Stimulated activated CD8-positive, alpha-beta memory T cell treated with anti-CD3 and anti-CD28 coated beads, Interleukin-15, amount 100 ng/mL, for 24 hours (primary cell): ENCODE data around the gene ALDH3A2.

Experiments
- DNase-seq: peaks from one replicate; pipeline ENCODE4 v3.0.0-alpha.2; 2020; ENCODE audit warnings: low read depth

ALDH3A2 gene

DNA sequence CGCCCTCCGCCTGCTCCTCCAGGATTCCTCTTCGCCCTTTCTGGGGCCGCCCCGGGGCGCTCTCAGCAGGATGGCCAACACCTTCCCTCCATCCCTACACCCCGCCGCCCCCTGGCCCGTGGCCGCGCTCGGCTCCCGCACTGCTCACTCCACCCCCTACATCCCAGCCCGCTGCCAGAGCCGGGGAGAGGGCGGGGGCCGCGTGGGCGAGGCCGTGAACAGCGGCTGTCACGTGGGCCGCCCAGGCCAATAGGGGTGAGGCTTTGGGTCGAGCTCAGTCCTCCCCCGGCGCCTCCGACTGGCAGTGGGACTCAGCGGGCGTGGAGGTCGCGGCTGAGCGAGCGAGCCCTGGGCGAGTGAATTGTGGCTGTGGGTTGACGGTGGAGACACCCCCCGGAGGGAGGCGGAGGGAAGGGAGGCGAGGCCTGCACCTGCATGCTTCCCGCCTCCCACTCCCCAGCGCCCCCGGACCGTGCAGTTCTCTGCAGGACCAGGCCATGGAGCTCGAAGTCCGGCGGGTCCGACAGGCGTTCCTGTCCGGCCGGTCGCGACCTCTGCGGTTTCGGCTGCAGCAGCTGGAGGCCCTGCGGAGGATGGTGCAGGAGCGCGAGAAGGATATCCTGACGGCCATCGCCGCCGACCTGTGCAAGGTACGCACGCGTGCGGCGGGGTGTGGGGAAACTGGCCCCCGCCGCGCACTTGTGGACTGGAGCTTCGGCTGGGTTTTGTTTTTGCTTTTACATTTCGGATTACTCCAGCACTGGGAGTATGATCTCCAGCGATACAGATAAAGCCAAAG, at the start of gene ALDH3A2:
ALDH3A2 (plus strand) TSS at position 277 of the 799 bp plus-strand sequence; CDS start at position 498, 221 bp downstream.
- peak; percentile 86 for DNase-seq

DNA sequence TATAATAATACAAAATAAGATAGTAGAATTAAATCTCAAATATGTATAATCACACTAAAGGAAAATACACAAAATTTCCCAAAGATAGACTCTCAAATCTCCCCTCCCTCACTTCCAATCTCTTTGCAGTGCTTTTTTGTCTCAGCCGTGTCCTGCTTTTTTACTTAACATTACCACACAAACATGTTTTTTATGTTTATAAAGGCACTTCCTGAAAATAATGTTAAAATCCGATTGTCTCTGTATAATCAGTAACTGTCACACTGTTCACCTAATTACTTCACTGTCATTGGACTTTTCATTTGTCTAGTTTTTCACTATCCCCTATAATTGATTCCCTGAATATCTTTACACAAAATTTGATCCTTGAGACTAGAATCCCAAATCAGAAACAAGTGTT, 38.2 kb upstream of the ALDH3A2 start:
- no peak for DNase-seq

DNA sequence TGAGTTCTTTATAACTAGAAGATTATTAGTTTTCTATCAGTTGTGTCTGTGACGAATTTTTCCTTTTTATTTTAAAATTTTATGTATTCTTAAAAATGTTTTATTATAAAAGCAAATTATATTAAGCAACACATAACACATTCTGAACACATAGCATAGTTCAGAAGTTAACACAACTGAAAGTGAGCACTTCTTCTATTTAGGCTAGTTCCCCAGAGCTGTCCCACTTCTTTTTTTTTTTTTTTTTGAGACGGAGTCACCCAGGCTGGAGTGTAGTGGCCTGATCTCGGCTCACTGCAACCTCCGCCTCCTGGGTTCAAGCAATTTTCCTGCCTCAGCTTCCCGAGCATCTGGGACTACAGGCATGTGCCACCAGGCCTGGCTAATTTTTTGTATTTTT, 37.7 kb upstream of the ALDH3A2 start:
- DNase-seq: no peak

DNA sequence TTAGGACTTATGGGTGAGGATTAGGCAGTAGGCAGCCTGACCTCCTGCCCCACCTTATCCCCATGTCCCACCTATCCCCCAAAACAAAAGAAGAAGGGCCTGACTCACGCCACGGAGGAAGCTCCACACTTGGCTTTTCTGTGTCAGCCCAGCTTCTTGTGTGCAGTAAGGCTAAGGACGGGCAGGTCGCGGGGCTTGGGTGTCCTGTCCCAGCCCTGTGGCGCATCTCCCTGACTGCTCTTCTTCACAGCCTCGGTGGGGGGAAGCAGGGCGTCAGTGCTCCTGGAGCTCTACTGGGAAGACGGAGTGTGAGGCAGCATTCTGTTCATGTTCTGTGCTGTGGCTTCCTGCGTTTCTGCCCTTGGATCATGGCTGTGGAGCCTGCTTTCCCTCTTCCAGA, 34.6 kb upstream of the ALDH3A2 start:
- DNase-seq: no peak

DNA sequence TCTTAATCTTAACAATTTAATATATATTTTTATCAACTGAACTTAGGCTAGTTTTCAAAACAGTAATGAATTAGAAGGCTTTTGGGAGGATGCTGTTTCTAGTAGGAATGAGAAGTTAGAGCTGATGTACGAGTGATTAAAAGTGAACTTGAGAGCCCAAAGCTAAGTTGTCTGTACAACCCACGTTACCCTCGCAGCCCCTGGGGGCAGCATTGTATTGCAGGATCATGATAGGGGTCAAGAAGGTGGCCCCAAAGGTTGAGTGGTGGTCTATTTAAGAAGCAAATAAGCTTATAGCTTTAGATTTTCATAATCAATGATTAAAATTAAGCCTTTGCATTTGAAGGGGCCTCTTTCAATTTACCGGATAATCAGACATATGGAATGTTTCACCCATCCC, 33.7 kb upstream of the ALDH3A2 start:
- no peak for DNase-seq

DNA sequence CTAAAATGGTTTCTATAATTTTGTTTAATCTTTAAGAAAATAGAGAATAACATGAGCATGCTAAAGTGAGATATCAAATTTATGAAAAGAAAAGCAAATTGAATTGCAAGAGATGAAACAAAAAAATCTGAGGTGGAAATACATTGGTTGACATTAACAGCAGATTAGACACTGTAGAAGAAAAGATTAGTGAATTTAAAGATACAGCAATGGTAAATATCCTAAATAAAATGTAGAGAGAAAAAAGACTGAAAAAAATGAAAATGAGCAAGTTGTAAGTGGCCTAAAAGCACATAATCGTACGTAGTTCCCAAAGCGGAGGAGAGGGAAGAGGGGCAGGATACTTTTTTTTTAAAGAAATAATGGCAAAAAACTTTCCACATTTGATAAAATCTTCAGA, 30.5 kb upstream of the ALDH3A2 start:
- no peak for DNase-seq

DNA sequence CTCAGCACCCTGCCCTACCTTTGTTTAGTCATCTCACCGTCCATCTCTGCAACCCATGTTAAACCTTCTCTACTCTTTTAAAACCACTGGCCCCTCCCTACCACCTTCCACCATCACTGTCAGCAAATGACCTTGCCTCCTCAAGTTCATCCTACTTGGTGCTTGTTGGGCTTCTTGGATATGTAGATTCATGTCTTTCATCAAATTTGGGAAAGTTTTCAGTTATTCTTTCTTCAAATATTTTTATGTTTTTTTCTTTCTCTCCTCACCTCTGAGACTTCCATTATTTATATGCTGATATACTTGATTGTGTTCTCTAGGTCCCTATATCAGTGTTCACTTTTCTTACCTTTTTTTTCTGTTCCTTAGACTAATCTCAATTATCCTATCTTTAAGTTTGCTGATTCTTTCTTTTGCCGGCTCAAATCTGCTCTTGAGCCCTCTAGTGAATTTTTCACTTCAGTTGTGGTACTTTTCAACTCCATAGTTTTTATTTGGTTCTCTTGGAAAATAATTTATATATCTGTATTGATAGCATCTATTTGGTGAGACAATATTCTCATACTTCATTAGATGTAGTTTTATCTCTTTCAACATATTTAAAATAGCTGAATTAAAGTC, 28.7 kb upstream of the ALDH3A2 start:
- DNase-seq: no peak

DNA sequence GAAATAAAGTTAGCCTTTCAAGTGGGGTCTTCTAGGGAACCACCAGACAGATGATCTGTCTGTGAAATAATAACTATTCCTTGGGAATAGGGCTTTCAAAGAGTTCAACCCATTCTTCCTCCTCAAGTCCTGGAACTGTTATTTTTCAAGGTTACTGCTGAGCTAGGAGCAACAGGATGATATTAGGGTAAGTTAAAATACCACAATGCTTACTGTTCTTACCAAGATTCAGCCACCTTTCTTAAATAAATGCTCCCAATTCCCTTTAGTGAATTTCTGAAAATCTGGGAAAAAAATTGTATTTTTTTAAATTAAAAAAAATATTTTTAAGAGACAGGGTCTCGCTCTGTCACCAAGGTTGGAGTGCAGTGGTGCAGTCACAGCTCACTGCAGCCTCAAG, 26.9 kb upstream of the ALDH3A2 start:
- DNase-seq: no peak

DNA sequence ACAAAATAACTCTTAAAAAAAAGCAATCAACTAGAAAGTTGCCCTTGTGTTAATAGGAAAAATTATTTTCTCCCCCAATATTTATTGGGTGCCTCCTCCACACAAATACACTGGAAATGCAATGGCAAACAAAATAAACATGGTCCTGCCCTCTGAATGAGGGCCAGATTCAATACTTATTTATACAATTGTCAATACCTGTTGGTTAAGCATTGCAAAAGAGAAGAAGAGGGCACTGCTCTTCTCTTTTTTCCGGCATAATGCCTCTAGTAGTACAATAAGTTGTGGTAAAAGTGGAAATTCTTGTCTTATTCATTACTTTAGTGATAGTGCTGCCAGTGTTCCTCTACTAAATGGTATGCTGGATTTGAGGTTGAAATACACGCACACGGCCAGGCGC, 22.5 kb upstream of the ALDH3A2 start:
- DNase-seq: no peak

DNA sequence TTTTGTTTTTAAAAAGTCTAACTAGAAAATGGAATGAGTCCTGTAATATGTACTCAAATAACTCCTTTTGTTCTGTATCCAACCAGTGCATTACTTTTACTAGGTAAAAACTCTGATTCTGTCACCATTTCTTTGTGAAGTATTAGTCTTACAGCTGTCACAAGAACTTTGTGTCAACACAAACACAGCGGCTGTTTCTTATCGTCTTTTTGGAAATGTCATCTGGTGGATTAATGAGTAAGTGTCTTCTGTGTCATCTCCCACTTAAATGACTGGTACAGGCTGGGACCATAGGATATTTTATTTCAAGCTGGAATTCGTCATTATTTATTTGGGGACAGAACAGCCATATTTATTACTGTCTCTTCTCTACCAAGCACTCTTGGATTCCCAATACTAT, 19.1 kb upstream of the ALDH3A2 start:
- DNase-seq: no peak

DNA sequence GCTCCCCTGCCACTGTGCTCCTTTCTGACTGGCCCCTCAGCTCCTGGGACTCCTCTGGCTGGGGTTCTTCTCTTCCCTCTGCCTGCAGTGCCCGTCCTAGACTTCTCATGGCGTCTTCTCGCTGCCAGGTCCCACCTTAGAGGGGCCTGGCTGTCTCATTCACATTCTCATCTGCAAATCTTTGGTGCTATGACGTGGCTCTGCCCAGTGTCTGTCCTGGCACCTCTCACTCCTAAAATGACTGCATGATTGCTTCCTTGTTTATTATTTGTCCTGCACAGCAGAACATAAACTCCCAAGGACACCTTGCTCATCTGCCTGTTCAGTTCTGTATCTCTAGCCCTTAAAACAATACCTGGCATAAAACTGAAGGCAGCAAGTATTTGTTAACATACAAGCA, 18.5 kb upstream of the ALDH3A2 start:
- DNase-seq: no peak

DNA sequence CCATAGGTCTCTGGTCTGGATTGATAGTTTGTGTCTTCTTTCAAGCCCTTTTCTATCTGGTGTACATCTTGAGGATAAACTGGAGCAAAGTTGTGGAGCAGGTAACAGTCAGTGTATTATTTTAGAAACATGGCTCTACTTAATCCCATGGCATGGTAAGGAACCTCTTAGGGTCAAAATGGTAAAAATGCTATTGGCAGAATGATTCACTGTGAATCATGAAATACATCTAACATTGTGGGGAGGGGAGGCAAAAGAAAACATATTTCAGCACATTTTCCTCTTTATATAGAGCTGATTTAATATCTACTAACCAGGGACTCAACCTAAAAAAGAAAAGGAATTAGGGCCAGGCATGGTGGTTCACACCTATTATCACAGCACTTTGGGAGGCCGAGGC, 17.9 kb upstream of the ALDH3A2 start:
- DNase-seq: no peak

DNA sequence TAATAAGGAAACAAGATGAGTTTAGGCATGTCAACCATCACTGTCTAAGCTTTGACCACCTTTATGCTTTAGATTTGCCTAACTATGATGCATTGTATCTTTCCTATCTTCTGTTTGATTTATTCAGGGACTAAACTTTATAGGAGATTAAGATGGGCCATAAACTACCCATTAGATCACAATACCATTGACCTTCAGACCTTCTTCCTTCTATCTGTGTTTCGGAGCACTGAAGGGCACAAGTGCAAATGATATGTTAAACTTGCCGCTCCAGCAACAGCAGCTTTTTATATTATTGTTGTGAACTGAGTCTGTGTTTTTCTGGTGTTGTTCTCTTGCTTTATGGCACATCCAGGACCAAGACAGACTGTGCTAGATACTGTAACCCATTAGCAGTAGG, 16.6 kb upstream of the ALDH3A2 start:
- DNase-seq: no peak

DNA sequence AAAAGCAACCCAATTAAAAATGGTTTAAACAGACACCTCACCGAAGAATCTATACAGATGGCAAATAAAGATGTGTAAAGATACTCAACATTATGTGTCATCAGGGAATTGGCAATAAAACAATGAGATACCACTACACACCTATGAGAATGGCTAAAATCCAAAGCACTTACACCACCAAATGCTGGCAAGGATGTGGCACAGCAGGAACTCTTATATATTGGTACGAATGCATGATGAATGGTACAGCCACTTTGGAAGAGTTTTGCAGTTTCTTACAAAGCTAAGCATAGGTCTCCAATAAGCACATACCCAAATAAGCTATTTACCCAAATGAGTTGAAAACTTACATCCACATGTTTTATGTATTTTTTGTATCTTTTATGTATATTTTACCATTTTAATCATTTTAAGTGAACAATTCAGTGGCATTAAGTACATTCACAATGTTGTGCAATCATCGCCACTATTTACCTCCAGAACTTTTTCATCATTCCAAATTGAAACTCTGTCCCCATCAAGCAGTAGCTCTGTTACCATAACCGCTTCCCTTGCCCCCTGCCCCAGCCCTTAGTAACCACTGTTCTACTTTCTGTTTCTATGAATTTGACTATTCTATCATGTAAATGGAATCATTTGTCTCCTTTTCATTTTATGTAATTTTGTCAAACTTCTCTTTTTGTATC, 6.7 kb upstream of the ALDH3A2 start:
- DNase-seq: no peak

DNA sequence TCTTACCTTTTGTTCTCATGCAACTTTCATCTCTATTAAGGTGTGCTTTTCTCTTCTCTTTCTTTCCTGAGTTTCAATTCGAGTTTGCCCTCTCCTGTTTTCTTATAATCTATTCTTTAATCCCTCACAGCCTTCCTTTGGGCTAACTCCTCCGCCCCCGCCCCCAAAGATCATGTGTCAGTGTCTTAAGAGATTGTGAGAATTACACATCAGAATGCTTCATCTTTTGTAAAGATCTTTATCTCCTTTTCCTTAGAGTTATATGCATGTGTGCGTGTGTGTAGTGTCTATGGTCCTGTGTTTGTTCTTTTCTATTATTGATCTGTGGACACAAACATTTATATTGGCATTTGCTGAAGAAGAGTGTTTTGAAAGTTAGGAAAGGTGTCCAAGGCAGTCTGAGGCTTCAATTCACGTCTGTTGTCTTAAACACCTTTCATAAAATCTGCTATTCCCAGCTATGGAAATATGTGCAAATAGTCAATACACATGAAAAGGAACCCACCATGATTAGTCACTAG, 6.1 kb upstream of the ALDH3A2 start:
- no peak for DNase-seq

DNA sequence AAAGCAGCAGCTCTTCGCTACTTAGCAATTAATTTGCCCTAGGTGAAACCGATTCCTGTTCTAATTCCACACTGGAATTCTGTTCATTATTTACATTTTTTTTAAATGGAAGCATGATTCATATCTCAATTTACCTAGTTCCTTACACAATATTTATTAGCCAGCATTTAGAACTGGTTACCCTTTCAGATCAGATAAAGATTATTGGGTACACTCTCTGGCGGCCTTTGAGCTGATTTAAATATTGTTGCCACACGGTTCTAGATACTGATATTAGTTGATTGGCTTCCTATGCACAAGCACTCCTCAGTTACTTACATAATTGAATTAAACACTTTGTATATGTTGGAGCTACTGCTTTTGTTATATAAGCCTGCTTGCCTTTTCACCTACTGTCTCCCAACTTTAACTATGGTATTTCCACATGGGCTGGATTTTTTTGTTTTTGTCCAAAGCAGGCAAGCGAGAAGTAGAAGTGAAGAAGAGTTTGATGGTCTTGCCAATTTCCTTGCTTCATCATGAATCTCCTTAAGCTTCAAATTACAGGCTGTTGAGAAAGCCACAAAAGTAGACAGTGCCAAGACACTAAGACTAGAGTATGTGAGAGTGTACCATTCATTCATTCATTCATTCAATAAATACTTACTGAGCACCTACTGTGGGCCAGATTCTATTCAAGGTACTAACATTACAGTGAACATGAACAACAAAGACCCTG, 3.9 kb upstream of the ALDH3A2 start:
- DNase-seq: no peak

DNA sequence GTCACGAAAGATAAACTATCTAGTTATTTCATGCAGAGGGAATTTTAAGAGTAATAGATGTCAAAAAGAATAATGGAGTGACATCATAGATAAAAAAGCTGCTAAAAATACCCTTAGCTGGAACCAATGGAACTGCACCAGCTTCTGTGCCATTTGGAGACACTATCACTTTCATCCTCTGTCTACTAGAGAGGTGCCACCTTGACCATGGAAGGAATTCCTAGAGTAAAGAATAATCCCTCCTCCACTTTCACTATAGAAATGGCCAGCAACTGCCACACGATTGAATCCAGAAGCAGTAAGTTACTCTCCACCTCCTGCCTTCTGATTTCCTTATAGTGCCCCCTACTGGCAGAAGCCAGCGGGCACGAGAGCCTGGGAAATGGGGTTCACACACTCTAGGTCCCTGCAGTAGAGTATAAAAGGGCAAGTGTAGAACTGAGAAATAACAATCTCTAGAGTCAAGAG, 2.8 kb upstream of the ALDH3A2 start:
- no peak for DNase-seq

DNA sequence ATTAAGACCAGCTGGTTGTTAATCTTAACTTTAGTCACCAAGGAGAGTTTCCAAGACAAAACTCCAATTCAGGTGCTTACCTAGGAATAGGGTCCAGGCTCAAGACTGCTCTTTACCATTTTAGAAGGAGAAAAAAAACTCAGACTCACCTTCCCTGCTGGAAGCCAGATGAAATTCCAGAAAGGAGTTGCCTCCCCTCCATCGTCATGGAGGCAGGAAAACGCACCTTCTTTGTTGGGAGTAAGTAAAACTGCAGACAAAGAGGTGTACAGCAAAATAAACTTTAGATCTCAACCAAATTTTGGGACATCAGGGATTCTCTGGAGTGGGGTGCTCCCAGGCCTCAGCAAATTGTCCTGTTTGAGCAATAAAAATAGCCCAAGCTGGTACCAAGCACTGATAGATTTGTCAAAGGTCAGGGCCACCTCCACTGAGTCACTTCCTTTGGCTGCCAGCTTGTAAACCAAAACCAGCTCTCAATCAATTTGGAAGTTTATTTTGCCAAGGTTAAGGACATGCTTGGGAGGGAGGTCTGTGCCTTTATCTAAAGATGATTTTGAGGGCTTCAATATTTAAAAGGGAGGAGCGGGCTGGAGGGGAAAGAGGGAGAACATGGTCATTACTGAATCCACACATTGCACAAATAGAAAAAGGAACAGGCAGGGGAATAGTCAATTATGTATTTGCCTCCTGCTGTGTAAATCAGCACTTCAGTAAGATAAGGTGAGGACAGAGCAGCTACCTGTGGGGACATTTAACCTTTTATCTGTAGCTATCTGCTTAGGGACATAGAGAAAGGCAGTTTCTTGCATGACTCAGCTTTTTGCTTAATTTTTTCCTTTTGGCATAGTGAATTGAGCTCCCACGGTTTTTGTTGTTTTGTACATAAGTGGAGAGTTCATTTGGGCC, 1.5 kb upstream of the ALDH3A2 start:
- no peak for DNase-seq

DNA sequence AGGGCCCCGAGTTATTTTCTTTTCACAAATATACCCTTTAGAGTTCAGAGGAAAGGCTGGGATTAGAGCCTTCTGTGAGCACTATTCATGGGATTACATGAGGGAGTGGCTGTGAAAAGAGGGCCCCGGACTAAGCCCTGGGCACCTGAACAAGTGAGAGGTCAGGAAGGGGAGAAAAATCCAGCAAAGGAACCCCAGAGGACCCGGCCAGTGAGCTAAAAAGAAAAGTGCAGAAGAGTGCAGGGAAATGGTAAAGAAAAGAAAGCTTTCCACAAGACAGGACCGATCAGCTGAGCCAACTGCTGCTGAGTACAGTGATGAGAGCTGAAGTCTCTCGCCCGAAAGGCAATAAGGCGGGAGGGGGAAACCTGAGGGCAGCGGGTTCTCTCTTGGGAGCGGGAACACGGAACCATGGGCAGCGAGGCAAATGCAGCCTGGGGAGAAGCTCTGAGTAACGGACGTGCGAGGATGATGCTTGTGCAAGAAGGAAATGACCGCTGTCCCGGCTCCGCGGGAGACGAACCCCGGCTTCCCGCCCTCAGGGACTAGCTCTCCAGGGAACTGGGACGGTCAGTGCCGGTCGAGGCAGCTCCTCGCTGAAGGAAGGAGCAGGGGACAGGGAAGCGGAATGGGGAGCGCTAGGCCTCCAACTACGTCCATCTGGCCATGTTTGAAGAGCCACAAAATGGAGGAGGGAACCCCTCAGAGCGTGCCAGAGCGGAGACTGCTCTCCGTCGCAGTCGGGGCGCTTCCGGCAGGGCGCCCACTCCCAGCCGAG, 665 bp upstream of the ALDH3A2 start:
- peak; percentile 6 for DNase-seq

DNA sequence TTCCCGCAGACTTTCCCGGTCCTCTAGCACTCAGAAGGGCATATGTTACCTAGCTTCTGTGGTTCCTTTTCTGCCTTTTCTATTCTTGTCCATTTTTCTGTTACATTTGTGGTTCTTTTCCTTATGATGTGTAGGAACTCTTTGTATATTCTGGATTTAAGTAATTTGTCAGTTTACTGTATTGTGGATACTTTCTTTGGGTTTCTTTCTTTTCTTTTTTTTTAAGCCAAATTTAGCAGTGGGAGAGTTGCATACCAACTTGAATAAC, 657 bp downstream of the ALDH3A2 start:
- no peak for DNase-seq

DNA sequence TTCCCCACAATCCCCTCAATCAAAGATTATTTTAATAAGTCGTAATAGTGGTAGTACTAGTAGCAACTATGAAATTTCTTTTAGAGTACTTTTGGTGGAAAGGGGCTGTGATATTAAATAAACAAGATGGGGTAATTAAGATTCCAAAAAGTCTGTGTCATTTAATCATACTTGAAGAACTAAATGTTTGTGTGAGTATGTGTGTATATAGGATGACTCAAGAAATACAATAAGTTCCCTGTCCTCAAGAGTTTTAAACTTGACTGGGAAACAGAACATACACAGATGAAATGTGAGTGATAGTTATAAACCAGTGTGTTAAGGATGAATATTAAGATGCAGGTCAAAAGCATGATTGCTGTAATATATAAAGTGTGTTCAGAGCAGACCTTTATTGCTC, 2.3 kb downstream of the ALDH3A2 start:
- DNase-seq: no peak
